HG03025 (cell line): ENCODE measurements around the gene SCGB1D4.
"Not testable (repeated sequence)": the region's sequence is repeated elsewhere in the genome, so short reads cannot be mapped to it uniquely, and the experiment has no call there.

ENCODE experiments used
- ATAC-seq: cut with Tn5 transposase; IDR thresholded peaks from one replicate; pipeline ENCODE4 v1.9.1; 2021; ENCODE audit warnings: mild to moderate bottlenecking, moderate library complexity; ENCODE audit not compliant: unreplicated experiment, low FRiP score

Gene SCGB1D4

GRCh38 chr11:62298975-62299374, at the start of gene SCGB1D4:
SCGB1D4 (minus strand) TSS chr11:62299075; CDS start chr11:62299010, 65 bp downstream.
- no peak for ATAC-seq

GRCh38 chr11:62345861-62346260, 47.0 kb upstream of the SCGB1D4 start:
- no peak for ATAC-seq

- no peak for ATAC-seq
Measured at GRCh38 chr11:62344210-62344609, 45.3 kb upstream of the SCGB1D4 start.

- not testable (repeated sequence) for ATAC-seq
Measured at GRCh38 chr11:62343646-62344190, 44.8 kb upstream of the SCGB1D4 start.

GRCh38 chr11:62341588-62341987, 42.7 kb upstream of the SCGB1D4 start:
- no peak for ATAC-seq

- ATAC-seq = no peak
Measured at GRCh38 chr11:62340269-62340901, 41.5 kb upstream of the SCGB1D4 start.

- ATAC-seq = no peak
Measured at GRCh38 chr11:62338218-62338617, 39.3 kb upstream of the SCGB1D4 start.

- peak; percentile 51 for ATAC-seq
Measured at GRCh38 chr11:62337303-62338181, 38.7 kb upstream of the SCGB1D4 start, which contains the start of gene ASRGL1. ASRGL1 (plus strand) TSS chr11:62337448; CDS start chr11:62337978, 530 bp downstream.

GRCh38 chr11:62336949-62337302, 38.1 kb upstream of the SCGB1D4 start:
- ATAC-seq = not testable (repeated sequence)

- ATAC-seq = no peak
Measured at GRCh38 chr11:62333768-62334167, 34.9 kb upstream of the SCGB1D4 start.

GRCh38 chr11:62331264-62331663, 32.4 kb upstream of the SCGB1D4 start:
- not testable (repeated sequence) for ATAC-seq

- ATAC-seq = not testable (repeated sequence)
Measured at GRCh38 chr11:62327541-62327940, 28.7 kb upstream of the SCGB1D4 start.

- not testable (repeated sequence) for ATAC-seq
Measured at GRCh38 chr11:62326719-62327118, 27.8 kb upstream of the SCGB1D4 start.

GRCh38 chr11:62325781-62326180, 26.9 kb upstream of the SCGB1D4 start:
- not testable (repeated sequence) for ATAC-seq

GRCh38 chr11:62324731-62325556, 26.1 kb upstream of the SCGB1D4 start:
- no peak for ATAC-seq

GRCh38 chr11:62322524-62322923, 23.6 kb upstream of the SCGB1D4 start:
- ATAC-seq = no peak

- ATAC-seq = no peak
Measured at GRCh38 chr11:62315431-62315830, 16.6 kb upstream of the SCGB1D4 start.

GRCh38 chr11:62309991-62310390, 11.1 kb upstream of the SCGB1D4 start:
- ATAC-seq = no peak

GRCh38 chr11:62307950-62308349, 9.1 kb upstream of the SCGB1D4 start:
- ATAC-seq = no peak

- no peak for ATAC-seq
Measured at GRCh38 chr11:62306227-62306626, 7.4 kb upstream of the SCGB1D4 start.
